Transverse colon (tissue), 4 donors: ENCODE data around the gene EHBP1.

Experiments
- CTCF ChIP-seq, 5 experiments: fragments of 200-600 bp in 3 of 5; fragments of 450-650 bp in 2 of 5; sonication (generic) in 3 of 5; IDR thresholded peaks; 1 replicate in 2 of 5; 2 replicates in 3 of 5; pipeline ENCODE4 v1.5.1; 2016 to 2017; ENCODE audit warnings: antibody characterized with exemption in 5 of 5, inconsistent platforms in 3 of 5, mild to moderate bottlenecking in 2 of 5, moderate library complexity in 1 of 5
- POLR2A ChIP-seq: fragments of 450-650 bp; IDR thresholded peaks from one replicate; pipeline ENCODE4 v1.6.1; 2016; ENCODE audit warnings: antibody characterized with exemption, mild to moderate bottlenecking, moderate library complexity
- POLR2AphosphoS5 ChIP-seq, 3 donors: sonication (generic); formaldehyde crosslinking; IDR thresholded peaks; one replicate each; pipeline ENCODE4 v1.6.1; 2016; ENCODE audit warnings: antibody characterized with exemption in 3 of 3

- no peak for TF ChIP-seq CTCF (IDR thresholded peaks at IDR 0.05)
- no peak for TF ChIP-seq POLR2A
- TF ChIP-seq POLR2AphosphoS5 (IDR thresholded peaks at IDR 0.05), result no peak
Observed at GRCh38 chr2:62868947-62869346, 163.4 kb downstream of the EHBP1 start.
